GM19043 (cell line): Measurements from ENCODE around the gene SP110.
"Not testable (repeated sequence)": the region's sequence is repeated elsewhere in the genome, so short reads cannot be mapped to it uniquely, and the experiment has no call there.

Experiments
- ATAC-seq: cut with Tn5 transposase; IDR thresholded peaks from one replicate; pipeline ENCODE4 v1.9.1; 2021; ENCODE audit warnings: low read depth; ENCODE audit not compliant: unreplicated experiment

Gene SP110

DNA sequence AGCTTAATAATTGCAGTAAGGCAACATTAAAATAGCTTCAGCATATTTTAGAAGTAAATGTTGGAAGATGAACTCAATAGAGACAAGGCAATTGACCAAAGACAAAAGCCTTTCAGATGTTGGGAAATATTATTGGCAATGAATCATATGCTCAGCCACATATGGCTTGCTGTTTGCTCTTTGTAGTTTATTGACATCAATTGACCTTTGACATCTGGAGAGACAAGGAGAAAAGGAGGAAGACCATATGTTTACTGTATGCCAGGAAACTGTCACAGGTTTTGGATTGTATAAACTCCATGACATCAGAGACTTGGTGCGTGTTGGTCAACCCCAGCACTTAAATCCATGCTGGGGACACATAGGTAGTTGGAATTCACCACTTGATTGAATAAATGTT, 90.4 kb downstream of the SP110 start:
- no peak for ATAC-seq

DNA sequence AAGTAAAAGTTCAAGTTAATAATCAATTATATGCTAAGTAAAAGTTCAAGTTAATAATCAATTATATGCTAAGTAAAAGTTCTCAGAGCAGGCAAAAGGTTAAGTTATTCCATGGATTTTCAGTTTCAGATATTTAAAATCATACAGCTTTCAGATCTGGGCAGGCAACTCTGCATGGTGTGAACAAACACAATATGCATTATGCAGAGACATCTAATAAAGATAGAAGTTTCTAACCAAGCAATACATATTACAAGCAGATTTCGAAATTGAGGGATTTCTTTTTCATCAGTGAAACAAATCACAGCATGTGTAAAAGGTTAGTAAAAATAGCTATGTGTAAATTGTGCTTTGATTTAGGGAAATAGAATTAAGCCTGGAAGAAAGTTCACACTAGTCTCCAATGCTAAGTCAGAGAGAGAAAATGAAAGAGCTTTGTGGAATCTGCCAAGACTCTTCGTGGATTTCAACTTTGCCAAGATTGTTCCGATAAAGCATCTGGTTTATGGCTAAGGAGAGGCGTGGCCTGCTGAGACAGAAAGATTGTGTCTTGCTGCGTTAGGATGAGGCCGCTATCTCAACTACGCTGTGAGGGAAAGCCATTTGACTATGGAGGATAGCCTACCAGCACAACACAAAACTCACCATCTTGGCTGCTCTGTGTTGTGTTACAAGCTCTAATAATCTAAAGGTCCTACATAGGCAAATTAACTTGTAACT, 91.0 kb downstream of the SP110 start:
- ATAC-seq: no peak

DNA sequence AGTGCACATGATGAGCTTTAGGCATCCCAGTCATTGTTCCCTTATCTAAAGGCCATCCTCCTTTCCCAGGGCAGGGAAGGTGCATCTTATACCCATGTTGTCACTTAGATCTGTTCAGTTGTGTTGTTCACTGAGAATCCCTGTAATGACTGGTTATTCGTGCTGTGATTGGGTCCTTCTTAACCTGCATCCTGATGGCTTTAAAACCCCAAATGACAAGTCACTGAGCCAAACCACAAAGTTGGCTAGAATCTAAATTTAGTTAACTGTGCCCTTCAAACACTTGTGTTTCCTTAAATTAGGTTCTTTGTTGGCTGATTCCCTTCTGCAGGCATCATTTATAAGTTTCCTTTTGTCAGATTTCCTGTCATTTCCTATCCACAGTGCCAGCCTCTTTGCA, 92.6 kb downstream of the SP110 start:
- no peak for ATAC-seq

DNA sequence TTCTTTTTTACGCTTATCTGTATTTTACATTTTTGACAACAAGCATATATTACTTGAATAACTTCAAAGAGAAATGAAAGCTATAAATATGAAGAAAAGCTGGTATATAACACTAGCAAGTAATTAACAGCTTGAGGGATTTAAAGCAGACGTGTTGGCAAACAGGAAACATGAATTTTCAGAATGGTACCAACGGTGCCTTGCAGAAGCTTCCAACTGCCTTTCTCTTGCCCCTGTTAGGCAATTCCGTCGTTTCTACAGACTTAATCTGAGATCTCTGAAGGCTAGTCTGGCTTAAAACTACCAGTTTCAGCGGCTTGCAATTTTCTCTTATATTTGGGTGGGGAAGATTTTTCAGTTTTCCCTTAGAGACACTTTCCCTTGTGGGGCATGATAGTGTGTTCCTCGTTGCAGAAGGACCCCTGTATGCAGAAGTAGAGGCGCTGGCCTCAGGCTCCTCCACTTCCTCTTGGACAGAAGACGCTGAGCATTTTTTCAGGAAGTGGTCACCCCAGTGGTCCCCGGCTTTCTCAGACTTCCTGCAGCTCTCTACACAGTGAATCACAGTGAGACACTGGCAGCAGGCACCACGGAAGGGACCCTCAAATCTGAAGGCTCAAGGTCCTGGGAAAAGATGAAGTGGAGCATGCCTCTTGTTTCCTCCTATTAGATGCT, 94.9 kb downstream of the SP110 start:
- ATAC-seq: peak; percentile 92

GRCh38 chr2:230124235-230124634, 95.5 kb downstream of the SP110 start:
- ATAC-seq: no peak

DNA sequence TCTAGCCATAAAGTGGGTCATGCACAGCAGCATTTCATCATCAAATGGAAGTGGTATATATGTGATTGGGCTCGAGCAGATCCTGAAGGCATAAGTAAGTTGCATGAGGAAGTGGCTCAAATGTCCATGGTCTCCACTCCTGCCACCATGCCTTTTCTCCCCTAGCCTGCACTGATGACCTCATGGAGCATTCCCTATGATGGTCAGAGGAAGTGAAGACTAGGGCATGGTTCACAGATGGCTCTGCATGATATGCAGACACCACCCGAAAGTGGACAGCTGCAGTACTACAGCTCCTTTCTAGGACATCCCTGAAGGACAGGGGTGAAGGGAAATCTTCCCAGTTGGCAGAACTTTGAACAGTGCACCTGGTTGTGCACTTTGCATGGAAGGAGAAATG, 99.4 kb downstream of the SP110 start:
- ATAC-seq: not testable (repeated sequence)

GRCh38 chr2:230119827-230120226, 100.0 kb downstream of the SP110 start:
- ATAC-seq: not testable (repeated sequence)
